HG03060 (cell line): ENCODE measurements around the gene CENPO.

ENCODE experiments used
- ATAC-seq: cut with Tn5 transposase; IDR thresholded peaks from one replicate; pipeline ENCODE4 v1.9.1; 2021; ENCODE audit warnings: low read depth, moderate number of reproducible peaks; ENCODE audit not compliant: unreplicated experiment

Gene CENPO

DNA sequence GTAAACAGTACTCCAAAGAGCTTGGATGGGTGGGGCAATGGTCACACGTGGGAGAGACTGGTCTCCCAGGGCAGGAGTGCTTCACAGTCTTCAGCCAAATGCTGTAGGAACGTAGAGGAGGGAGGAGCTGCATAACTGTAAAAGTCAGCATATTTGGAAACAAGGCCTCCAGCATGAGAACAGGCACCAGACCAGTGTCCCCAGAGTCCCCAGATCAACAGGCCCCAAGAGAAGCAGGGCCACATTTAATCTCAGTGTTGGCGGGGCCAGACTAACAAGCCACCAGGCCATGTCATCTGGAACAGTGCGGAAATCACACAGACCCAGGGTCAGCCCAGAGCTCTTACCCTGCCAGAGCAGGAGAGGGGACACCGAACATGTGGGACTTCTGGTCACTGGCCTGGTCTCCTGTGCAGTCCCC is 63.6 kb downstream of the CENPO start:
- ATAC-seq: no peak

- no peak for ATAC-seq
These were observed 64.5 kb downstream of the CENPO start for GRCh38 chr2:24857746-24858145.

GRCh38 chr2:24858996-24859395 is 65.8 kb downstream of the CENPO start:
- no peak for ATAC-seq

- ATAC-seq: no peak
These were observed 66.9 kb downstream of the CENPO start for GRCh38 chr2:24859968-24860600.

DNA sequence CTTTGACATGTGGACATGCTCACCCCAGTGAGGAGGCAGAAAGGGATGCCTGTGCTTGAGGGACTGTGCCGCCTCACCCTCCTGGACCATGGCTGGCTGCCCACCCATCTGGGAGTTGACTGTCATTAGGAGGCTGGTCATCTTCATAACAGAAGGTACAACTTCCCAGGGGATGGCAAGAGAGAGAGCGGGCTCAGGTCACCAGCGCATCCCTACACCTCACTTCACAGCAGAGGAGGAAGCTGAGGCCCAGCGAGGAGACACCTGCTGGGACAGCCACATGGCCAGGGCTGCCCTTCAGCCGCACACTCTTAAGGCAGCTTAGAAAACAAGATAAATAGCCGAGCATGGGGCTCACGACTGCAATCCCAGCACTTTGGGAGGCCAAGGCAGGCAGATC is 67.4 kb downstream of the CENPO start:
- ATAC-seq: no peak

- no peak for ATAC-seq
These were observed 68.3 kb downstream of the CENPO start for GRCh38 chr2:24861500-24861899.

DNA sequence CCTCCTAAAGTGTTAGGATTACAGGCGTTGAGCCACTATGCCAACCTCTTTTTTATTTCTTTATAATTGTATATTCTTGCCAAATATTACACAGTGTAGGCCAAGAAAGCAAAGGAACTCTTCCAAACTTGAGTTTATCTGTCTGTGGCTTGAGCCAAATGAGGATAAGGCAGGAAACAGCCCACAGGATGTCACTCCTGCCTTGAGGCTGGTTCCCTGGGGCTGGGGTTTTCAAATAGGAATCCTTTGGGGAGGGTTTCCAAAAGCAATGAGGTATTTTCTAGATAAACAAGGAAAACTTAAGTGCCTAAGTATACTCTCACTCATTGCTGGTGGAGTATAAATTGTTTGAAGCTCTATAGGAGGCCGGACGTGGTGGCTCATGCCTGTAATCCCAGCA is 70.4 kb downstream of the CENPO start:
- ATAC-seq: no peak

- ATAC-seq: no peak
These were observed 73.7 kb downstream of the CENPO start for GRCh38 chr2:24866946-24867345.

GRCh38 chr2:24870440-24870839 is 77.2 kb downstream of the CENPO start:
- no peak for ATAC-seq

DNA sequence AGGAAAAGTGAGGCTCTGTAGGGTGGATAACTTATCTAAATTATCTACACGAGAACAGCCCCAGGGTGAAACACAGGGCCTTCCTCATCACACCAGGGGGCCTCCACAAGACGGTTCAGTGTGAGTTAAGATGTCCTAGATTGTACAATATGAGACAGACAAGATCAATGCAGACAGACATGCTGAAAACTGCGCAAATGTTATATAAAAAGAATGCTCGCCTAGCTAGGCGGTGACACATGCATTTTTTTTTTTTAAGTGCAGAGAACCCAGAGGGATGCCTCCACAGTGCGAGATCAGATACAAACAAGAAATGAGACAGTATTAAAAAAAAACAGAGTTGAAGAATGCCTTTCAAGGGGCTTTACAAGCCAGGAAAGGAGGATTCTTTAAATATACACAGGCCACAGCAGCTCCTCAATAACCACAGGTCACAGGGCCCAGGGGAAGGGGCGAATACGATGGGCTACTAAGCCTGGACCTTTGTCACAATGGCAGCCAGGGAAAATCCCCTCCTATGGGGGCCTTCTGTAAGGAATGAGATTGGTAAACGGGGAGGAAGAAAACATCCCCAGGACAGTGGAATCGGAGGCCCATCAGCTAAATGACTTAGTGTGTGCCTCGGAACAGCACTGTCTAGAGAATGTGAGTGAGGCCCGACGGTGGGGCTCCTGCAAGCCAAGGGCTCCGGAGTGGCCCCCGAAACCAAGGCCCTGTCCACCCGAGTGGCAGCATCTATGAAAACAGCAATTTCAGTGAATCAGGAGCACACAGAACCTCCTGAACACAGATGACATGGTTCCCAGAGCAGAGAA is 77.9 kb downstream of the CENPO start:
- no peak for ATAC-seq

GRCh38 chr2:24871852-24872333 is 78.7 kb downstream of the CENPO start:
- ATAC-seq: no peak
